ENCODE data around the gene RNF180.

DNA sequence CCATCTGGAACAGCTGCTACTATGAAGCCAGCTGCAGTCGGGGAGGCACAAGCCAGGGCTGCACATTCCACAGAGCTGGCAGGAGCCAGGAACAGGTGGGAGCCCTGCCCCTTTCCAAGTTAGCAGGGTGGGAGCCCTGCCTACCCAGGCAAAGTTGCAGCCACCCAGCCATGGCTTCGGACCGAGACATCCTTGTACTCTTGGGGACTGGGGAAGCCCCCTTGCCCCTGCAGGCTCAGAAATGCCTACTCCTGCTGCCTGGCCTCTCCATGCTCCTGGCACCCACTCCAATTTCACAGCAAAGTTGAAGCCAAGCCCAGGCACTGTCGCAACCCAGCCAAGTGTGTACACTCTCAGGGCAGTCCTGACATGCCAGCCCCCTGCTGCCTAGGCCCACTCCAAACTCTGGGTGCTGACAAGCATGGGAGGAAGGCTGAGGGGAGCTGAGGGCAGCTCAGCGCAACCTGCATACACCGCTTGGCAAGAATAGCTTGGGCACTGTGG lies 165.1 kb downstream of the RNF180 start:
- TF ChIP-seq POLR2AphosphoS5 (IDR thresholded peaks at IDR 0.05; ENCODE audit: low read depth, low read length) (no peak), TAF1 (IDR thresholded peaks at IDR 0.05; ENCODE audit: borderline replicate concordance, insufficient read depth, low read length) (no peak), SIN3A (IDR thresholded peaks at IDR 0.05; ENCODE audit: borderline replicate concordance, insufficient read depth, low read length) (no peak)
